K562 (cell line): ENCODE results near the gene CAPN5. TPM values are rescaled to one million over a fixed set of nuclear protein-coding genes. Genes with fewer than 3 reads are reported as not detected.

Experiments
- ATAC-seq: fragments of 200-7000 bp; cut with Tn5 transposase; 3 replicates; pipeline ENCODE4 v1.9.1; 2020; ENCODE audit warnings: moderate library complexity
- BruUV-seq: library from RNA; stranded (reverse); fragments of 400-500 nt; replicated peaks from 2 replicates; lab custom pipeline; 2021; lab: Mats Ljungman, UMichigan
- CTCF ChIA-PET: fragments of 300-600 bp; formaldehyde crosslinking; extraction: SDS; loops from one replicate; lab custom pipeline; 2021; ENCODE audit warnings: low intra/inter-chr PET ratio; lab: Yijun Ruan, JAX
- POLR2A ChIA-PET: fragments of 300-600, 350-650 bp; sonication (Branson Sonifier 250); formaldehyde crosslinking; extraction: SDS; loops from one replicate; lab custom pipeline; 2021; ENCODE audit warnings: antibody characterized with exemption, inconsistent platforms; lab: Yijun Ruan, JAX
- DNase-seq, 4 experiments: peaks; one replicate each; pipeline versions ENCODE4 v3.0.0 to v3.0.0-alpha.2; 2011 to 2018; ENCODE audit warnings: low spot score in 3 of 4, mixed read lengths in 3 of 4; ENCODE audit errors: extremely low read depth in 1 of 4
- FAIRE-seq: peaks from 2 replicates; lab custom pipeline; 2011; peaks lifted over from hg19 to GRCh38; lab: Jason Lieb, UNC
- H2AFZ ChIP-seq: 2 replicates; pipeline ENCODE4 v1.6.0; 2011; ENCODE audit warnings: low read depth, low read length, control low read depth, inconsistent platforms
- H3K27ac ChIP-seq: fragments of 200-600 bp; 3 replicates; pipeline ENCODE4 v1.8.0; 2011; ENCODE audit warnings: low read depth, mild to moderate bottlenecking, control low read depth, inconsistent platforms, low read length, moderate library complexity, mixed read lengths; ENCODE audit errors: extremely low read depth
- H3K27me3 ChIP-seq, 2 experiments: fragments of 300-600 bp in 1 of 2; 2 replicates in 1 of 2; 3 replicates in 1 of 2; pipeline versions ENCODE4 v1.6.0 to v1.8.0; 2011; ENCODE audit warnings: inconsistent platforms in 2 of 2, low read length in 2 of 2, mild to moderate bottlenecking in 1 of 2, mixed read lengths in 1 of 2, moderate library complexity in 1 of 2; ENCODE audit not compliant: control insufficient read depth in 2 of 2, insufficient read depth in 2 of 2
- H3K36me3 ChIP-seq: fragments of 300-600 bp; 3 replicates; pipeline ENCODE4 v1.8.0; 2011; ENCODE audit warnings: mild to moderate bottlenecking, low read length, inconsistent platforms; ENCODE audit not compliant: control insufficient read depth, insufficient read depth
- H3K4me1 ChIP-seq, 2 experiments: fragments of 200-600 bp in 1 of 2; replicated peaks in 1 of 2; 2 replicates in 1 of 2; 3 replicates in 1 of 2; pipeline versions ENCODE4 v1.5.1 to v1.8.0; 2011; ENCODE audit warnings: inconsistent platforms in 2 of 2, low read length in 2 of 2, mild to moderate bottlenecking in 1 of 2, mixed read lengths in 1 of 2, moderate library complexity in 1 of 2; ENCODE audit not compliant: control insufficient read depth in 2 of 2, insufficient read depth in 2 of 2
- H3K4me2 ChIP-seq: 2 replicates; pipeline ENCODE4 v1.6.1; 2011; ENCODE audit warnings: low read length, control low read depth, inconsistent platforms, mixed read lengths; ENCODE audit not compliant: insufficient read depth
- H3K4me3 ChIP-seq: fragments of 200-600 bp; sonication (generic), shearing (Covaris generic); 2 replicates; pipeline ENCODE4 v1.5.1; 2016; ENCODE audit warnings: control low read depth, inconsistent platforms
- H3K79me2 ChIP-seq: fragments of 200-600 bp; 3 replicates; pipeline ENCODE4 v1.8.0; 2011; ENCODE audit warnings: low read length, inconsistent platforms; ENCODE audit not compliant: control insufficient read depth, insufficient read depth
- H3K9ac ChIP-seq, 2 experiments: 2 replicates each; pipeline versions ENCODE4 v1.6.0 to v1.6.1; 2011; ENCODE audit warnings: low read depth in 2 of 2, low read length in 2 of 2, control low read depth in 1 of 2, inconsistent platforms in 1 of 2, mild to moderate bottlenecking in 1 of 2, mixed read lengths in 1 of 2; ENCODE audit not compliant: insufficient read depth in 1 of 2
- H3K9me1 ChIP-seq: one replicate; pipeline ENCODE4 v1.6.0; 2011; ENCODE audit warnings: inconsistent platforms, mild to moderate bottlenecking, low read length, moderate library complexity; ENCODE audit not compliant: control insufficient read depth, insufficient read depth
- H3K9me3 ChIP-seq: replicated peaks from 2 replicates; pipeline ENCODE4 v1.5.1; 2011; ENCODE audit warnings: low read depth, low read length, inconsistent platforms; ENCODE audit not compliant: control insufficient read depth, insufficient read depth
- H4K20me1 ChIP-seq: replicated peaks from 2 replicates; pipeline ENCODE4 v1.6.1; 2011; ENCODE audit warnings: low read length, inconsistent platforms, mixed read lengths; ENCODE audit not compliant: control insufficient read depth, insufficient read depth
- BRCA1 ChIP-seq, 2 experiments: fragments of 450-650 bp in 1 of 2; sonication (generic) in 1 of 2; formaldehyde crosslinking in 1 of 2; IDR thresholded peaks; 2 replicates each; pipeline versions ENCODE4 v1.5.0 to v1.6.1; 2017 to 2020; ENCODE audit warnings: mild to moderate bottlenecking in 1 of 2, missing genetic modification reagents in 1 of 2
- EHMT2 ChIP-seq: fragments of 450-650 bp; IDR thresholded peaks from 2 replicates; pipeline ENCODE4 v1.6.1; 2018; ENCODE audit warnings: antibody characterized with exemption
- HDAC3 ChIP-seq: fragments of 450-650 bp; IDR thresholded peaks from 2 replicates; pipeline ENCODE4 v1.6.1; 2018; ENCODE audit warnings: borderline replicate concordance, mild to moderate bottlenecking, moderate library complexity; ENCODE audit not compliant: partially characterized antibody
- SMAD4 ChIP-seq: fragments of 250-450 bp; sonication (Bioruptor Pico); conservative IDR thresholded peaks from 2 replicates; pipeline ENCODE4 v1.8.0; 2021; ENCODE audit warnings: inconsistent platforms, mild to moderate bottlenecking, moderate library complexity
- TAF15 ChIP-seq: fragments of 200-400 bp; formaldehyde crosslinking; IDR thresholded peaks from 2 replicates; pipeline ENCODE4 v1.6.1; 2017; ENCODE audit warnings: mild to moderate bottlenecking, low read depth, low read length, moderate library complexity
- ZNF12 ChIP-seq: sonication (generic); formaldehyde crosslinking; IDR thresholded peaks from 2 replicates; pipeline ENCODE4 v1.4.0; 2020; ENCODE audit warnings: mild to moderate bottlenecking, missing genetic modification reagents
- ZNF431 ChIP-seq: sonication (generic); formaldehyde crosslinking; IDR thresholded peaks from 2 replicates; pipeline ENCODE4 v1.8.0; 2022; ENCODE audit warnings: mild to moderate bottlenecking, missing genetic modification reagents
- ZNF57 ChIP-seq: fragments of 450-650 bp; formaldehyde crosslinking; IDR thresholded peaks from 2 replicates; pipeline ENCODE4 v1.4.0; 2020; ENCODE audit warnings: mild to moderate bottlenecking, moderate library complexity
- WGBS: fragments of 100-300 bp; shearing (Covaris generic); methylation state at CpG from one replicate; pipeline ENCODE4 v1.1.6; 2016; ENCODE audit warnings: low coverage, mixed read lengths; ENCODE audit not compliant: insufficient coverage; ENCODE audit errors: missing lambda C conversion rate; 5-methylcytosine and 5-hydroxymethylcytosine counted together
- in situ Hi-C: fragments of 300-500 bp; cut with MboI; formaldehyde crosslinking; loops from 4 replicates; pipeline ENCODE4 v1.15.0; 2018; ENCODE audit warnings: inconsistent platforms, mixed read lengths
- intact Hi-C: fragments of 100-400 bp; cut with micrococcal nuclease; formaldehyde crosslinking; loops from 2 replicates; pipeline ENCODE4 v1.14.2; 2022
- polyA plus RNA-seq, 8 experiments: library from polyadenylated mRNA; depleted of rRNA in 4 of 8; stranded (reverse) in 5 of 8; unstranded in 3 of 8; fragments of >200 nt; fragmentation: Nextera tagmentation in 2 of 8; fragmentation: Illumina TruSeq in 1 of 8; extraction: Ambion mirVana in 2 of 8; extraction: Trizol in 1 of 8; gene quantifications; 2 replicates each; pipeline versions ENCODE4 v1.2.1 to v1.2.3, GENCODE V29; 2011 to 2014; ENCODE audit warnings: inconsistent platforms in 1 of 8, missing spikeins in 1 of 8
- total RNA-seq, 7 experiments: library from RNA; depleted of rRNA in 6 of 7; stranded (reverse); fragments of >200 nt in 6 of 7; fragmentation: Illumina TruSeq in 2 of 7; extraction: Trizol in 2 of 7; gene quantifications; 2 replicates each; pipeline versions ENCODE4 v1.2.1 to v1.2.3, GENCODE V29; 2011 to 2021; ENCODE audit warnings: low replicate concordance in 1 of 7
- TF ChIP-seq, protein P1 (sequence below): sonication (generic); formaldehyde crosslinking; IDR thresholded peaks from 2 replicates; pipeline ENCODE4 v1.9.0; 2022; ENCODE audit warnings: mild to moderate bottlenecking, missing genetic modification reagents
- TF ChIP-seq, protein P2 (sequence below): fragments of 250-450 bp; sonication (Bioruptor Pico); IDR thresholded peaks from 2 replicates; pipeline ENCODE4 v1.5.0; 2021; ENCODE audit warnings: mild to moderate bottlenecking, borderline replicate concordance

CAPN5 gene
- total and polyA plus RNA-seq, 9 of the 15 experiments (the other 6 are each of a cell fraction or from before 2014, with no cell fraction given): 0.04 to 0.44 (median 0.14) TPM; not detected in 2

DNA sequence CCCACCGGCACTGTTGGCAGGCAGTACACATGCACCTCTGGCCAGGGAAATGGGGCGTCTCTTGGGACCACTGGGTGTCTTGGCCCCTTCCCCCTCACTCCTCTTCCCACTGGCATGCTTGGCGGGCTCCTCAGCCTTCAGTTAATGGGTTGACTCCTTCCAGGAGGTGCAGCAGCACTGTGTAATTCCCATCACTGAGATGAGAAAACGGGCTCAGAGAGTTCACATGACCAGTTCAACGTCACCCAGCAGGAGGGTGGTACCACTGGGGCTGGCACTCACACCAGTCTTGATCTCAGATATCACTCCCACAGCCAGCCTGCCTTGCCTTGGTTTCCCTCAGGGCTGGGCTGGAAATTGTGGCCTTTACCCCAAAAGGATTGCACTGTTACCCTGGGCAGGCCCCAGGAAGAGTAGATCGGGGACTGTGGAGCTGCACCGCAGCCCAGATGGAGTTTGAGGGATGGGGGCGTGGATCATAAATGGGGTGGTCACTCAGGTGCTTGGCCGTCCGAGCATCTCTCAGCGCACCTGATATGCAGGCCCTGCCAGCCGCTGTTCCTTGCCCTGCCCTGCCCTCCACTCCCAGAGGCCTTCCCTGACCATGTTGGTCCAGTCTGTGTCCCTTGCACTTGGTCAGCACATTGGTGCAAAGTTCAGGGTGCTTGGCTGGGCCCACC, 16.9 kb downstream of the CAPN5 start:
- POLR2A ChIA-PET: interaction anchor here (0.5 to 0.7 kb wide), 3 partner anchors 13 to 132 kb away, joined by 3 read pairs; no protein-coding TSS in a partner anchor
- TF ChIP-seq ZNF57 (CRISPR knock-in tag) (no peak), TAF15 (no peak), EHMT2 (no peak), BRCA1 (IDR thresholded peaks at IDR 0.05) (no peak), BRCA1 (CRISPR knock-in tag; IDR thresholded peaks at IDR 0.05) (no peak), ZNF431 (CRISPR knock-in tag) (no peak), HDAC3 (no peak), SMAD4 (no peak), ZNF12 (no peak)
- TF ChIP-seq, protein P1, sequence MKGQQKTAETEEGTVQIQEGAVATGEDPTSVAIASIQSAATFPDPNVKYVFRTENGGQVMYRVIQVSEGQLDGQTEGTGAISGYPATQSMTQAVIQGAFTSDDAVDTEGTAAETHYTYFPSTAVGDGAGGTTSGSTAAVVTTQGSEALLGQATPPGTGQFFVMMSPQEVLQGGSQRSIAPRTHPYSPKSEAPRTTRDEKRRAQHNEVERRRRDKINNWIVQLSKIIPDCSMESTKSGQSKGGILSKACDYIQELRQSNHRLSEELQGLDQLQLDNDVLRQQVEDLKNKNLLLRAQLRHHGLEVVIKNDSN (CRISPR knock-in tag): no peak
- TF ChIP-seq, protein P2, sequence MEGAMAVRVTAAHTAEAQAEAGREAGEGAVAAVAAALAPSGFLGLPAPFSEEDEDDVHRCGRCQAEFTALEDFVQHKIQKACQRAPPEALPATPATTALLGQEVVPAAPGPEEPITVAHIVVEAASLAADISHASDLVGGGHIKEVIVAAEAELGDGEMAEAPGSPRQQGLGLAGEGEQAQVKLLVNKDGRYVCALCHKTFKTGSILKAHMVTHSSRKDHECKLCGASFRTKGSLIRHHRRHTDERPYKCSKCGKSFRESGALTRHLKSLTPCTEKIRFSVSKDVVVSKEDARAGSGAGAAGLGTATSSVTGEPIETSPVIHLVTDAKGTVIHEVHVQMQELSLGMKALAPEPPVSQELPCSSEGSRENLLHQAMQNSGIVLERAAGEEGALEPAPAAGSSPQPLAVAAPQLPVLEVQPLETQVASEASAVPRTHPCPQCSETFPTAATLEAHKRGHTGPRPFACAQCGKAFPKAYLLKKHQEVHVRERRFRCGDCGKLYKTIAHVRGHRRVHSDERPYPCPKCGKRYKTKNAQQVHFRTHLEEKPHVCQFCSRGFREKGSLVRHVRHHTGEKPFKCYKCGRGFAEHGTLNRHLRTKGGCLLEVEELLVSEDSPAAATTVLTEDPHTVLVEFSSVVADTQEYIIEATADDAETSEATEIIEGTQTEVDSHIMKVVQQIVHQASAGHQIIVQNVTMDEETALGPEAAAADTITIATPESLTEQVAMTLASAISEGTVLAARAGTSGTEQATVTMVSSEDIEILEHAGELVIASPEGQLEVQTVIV: no peak

More for the DNA sequence above, 16.9 kb downstream of the CAPN5 start:
- ATAC-seq: no peak
- BruUV-seq: no TSS peak
- Histone ChIP-seq H3K4me1 (peaks cover 0 to 20% of the 10 kb centered on the region in 2 experiments; a peak in 3 of 5 replicates), H3K9ac (no peak overlapping the region), H3K9me1 (no peaks in the 10 kb centered on the region), H3K27me3 (peaks cover 0 to 19% of the 10 kb centered on the region in 2 experiments; a peak in 2 of 5 replicates), H2AFZ (no peak overlapping the region), H3K27ac (no peak overlapping the region), H3K4me2 (no peak overlapping the region), H3K4me3 (no peak overlapping the region), H3K79me2 (no peaks in the 10 kb centered on the region), H3K9me3 (no peaks in the 10 kb centered on the region), H4K20me1 (no peaks in the 10 kb centered on the region), H3K36me3 (no peaks in the 10 kb centered on the region)
- 27% methylated on average over 11 of the region's 12 CpGs for WGBS
- DNase-seq: no peak
- in situ Hi-C loops: no loop called here
- CTCF ChIA-PET: no interaction called here
- intact Hi-C loops: no loop called here
- FAIRE-seq: no peak
